ENCODE measurements around the gene BATF.

- TF ChIP-seq POLR2A (IDR thresholded peaks at IDR 0.05) (no peak), CTCF (IDR thresholded peaks at IDR 0.05) (no peak)
These were observed 54.8 kb downstream of the BATF start for GRCh38 chr14:75577090-75577489.
